HG03442 (cell line): ENCODE results near the gene CHMP2A.

Experiments
- ATAC-seq: cut with Tn5 transposase; IDR thresholded peaks from one replicate; pipeline ENCODE4 v1.9.1; 2021; ENCODE audit warnings: mild to moderate bottlenecking, moderate library complexity; ENCODE audit not compliant: unreplicated experiment

The CHMP2A gene

GRCh38 chr19:58556622-58557220, 1.8 kb upstream of the CHMP2A start:
- ATAC-seq = no peak

DNA sequence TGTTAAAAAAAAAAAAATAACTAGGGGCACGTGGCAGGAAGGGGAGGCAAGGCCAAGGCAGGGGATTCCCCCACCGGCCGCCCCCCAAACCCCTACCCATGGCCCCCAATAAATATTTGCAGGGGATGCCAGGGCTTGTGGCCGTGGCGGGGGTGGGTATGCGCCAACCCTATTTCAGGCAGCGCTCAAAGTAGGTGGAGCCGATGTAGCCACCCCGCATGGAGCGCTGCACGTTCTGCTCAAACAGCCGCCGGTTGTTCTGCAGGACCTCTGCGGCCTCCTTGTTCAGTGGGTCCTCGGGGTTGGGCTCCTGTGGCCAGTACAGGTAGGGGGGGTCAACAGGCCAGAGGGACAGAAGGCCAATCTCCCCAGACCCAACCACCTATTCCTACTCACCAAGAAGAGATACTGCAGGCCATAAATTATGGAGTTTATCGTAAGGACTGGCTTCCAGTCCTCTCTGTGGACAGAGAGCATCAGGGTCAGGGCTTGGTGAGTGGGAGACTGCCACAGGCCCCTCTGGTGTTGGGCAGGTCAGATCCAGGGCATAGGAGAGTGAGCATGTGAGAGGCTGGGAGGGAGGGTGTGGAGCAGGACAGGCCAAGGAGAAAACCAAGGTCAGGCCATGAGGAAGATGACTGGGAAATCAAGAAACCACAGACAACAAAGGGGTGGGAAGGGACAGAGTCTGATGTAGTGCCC, 1.2 kb upstream of the CHMP2A start:
- no peak for ATAC-seq

DNA sequence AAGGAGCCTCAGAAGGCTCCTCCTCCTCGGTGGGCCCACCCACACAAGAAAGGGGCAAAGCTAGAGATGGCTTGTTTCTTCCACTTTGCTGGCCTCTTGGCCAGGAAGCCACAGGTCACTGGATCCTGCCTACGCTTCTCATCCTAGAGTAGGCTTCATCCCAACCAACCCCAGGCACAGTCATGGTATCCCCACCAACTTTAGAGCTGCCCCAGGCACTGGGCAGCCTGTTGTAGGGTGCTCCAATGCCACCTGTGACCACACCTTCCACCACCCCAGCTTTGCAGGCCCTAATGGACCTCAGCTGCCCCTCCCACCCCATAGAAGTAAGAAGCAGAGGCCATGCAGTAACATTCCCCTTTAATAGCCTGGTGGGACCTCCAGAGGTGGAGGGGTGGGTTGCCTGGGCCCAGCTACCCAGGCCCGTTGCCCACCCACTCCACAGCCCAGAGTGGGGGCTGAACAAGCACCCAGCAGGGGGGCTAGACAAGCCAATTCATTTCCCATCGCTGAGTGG, 522 bp upstream of the CHMP2A start:
- ATAC-seq = no peak

DNA sequence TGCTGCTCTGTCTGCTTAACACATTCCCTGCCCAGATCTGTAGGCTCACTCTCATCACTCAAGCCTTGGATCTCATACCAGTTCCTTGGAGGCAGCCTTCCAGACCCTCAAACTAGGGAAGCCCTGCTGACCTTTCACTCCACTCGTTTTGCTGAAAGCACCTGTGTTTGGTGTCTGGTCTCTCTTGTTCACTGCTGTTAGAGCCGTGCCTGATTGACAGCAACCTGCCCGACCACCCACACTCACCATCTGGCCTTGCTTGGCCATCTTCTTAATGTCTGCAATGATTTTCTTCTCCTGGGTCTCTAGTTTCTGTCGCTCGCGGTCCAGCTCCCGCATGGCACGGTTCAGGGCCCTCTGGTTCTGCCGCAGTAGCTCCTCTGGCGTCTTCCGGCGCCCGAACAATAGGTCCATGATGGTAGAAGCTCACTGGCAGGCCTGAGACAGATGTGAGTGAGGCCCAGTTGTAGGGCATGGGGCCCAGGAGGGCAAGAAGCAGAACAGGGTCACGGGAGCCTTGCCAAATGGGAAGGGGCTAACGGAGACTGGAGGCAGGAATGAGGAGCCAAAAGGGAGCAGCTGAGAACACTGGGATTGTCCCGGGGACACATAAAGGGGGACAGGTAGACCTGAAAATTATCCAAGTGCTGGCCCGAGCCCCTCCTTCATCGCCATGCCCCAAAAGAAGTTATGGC, 959 bp downstream of the CHMP2A start:
- ATAC-seq = no peak

DNA sequence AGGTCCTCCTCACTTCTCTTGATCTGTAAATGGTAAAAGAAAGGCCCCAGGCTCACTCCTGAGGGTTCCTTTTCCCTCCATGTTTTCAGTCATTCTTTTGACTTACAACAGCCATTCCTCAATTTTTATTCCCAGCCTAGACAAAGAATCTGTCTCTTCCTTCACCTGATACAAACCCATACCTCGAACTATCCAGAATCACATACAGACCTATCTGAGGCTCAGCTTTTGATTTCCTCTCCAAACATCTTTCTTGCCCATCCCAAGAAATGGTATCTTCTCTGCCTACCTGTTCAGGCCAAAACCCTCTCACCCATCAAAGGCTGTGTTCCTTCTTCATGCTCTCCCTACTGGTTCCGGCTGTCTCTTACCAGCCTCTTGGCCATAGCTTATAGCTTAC, 2.2 kb downstream of the CHMP2A start:
- ATAC-seq = no peak

GRCh38 chr19:58551577-58552471, 3.1 kb downstream of the CHMP2A start:
- ATAC-seq = no peak

DNA sequence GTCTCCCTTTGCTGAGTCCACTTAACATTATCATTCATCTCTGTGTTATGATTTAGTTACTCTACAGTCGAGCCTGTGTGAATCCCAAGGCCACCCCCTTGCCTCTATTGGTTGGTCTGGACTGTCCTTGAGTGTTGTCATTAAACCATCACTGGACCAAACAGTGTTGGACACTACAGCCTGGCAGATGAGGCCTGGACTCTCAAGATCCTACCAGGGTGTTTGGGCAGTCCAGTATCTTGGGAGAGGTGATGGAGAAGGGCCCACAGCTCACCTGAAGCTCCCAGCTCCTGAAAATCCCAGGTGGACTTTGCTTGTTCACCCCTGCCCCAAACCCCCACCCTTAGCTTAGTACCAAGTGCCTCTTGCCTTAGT, 3.8 kb downstream of the CHMP2A start:
- no peak for ATAC-seq

DNA sequence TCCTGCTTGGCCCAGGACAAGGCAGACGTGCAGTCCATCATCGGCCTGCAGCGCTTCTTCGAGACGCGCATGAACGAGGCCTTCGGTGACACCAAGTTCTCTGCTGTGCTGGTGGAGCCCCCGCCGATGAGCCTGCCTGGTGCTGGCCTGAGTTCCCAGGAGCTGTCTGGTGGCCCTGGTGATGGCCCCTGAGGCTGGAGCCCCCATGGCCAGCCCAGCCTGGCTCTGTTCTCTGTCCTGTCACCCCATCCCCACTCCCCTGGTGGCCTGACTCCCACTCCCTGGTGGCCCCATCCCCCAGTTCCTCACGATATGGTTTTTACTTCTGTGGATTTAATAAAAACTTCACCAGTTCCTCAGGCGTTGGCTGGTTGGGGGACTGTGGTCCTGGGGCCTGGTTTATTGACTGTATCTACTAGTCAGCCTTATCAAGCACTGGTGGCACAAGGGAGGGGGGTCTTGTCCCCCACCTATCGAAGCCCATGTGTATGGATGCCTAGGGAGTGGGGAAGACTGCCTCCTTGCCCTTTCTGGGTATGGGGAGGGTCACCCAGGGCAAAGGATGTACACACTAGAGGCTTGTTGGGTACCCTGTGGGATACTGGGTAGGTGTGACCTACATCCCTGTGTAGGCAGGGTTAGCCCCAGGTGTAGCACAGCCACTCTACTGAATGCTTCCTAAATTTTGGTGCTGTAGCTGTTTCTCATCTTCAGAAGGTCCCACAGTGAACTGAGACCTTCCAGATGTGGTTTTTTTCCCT, 4.4 kb downstream of the CHMP2A start:
- no peak for ATAC-seq

GRCh38 chr19:58549664-58550361, 5.1 kb downstream of the CHMP2A start:
- no peak for ATAC-seq

DNA sequence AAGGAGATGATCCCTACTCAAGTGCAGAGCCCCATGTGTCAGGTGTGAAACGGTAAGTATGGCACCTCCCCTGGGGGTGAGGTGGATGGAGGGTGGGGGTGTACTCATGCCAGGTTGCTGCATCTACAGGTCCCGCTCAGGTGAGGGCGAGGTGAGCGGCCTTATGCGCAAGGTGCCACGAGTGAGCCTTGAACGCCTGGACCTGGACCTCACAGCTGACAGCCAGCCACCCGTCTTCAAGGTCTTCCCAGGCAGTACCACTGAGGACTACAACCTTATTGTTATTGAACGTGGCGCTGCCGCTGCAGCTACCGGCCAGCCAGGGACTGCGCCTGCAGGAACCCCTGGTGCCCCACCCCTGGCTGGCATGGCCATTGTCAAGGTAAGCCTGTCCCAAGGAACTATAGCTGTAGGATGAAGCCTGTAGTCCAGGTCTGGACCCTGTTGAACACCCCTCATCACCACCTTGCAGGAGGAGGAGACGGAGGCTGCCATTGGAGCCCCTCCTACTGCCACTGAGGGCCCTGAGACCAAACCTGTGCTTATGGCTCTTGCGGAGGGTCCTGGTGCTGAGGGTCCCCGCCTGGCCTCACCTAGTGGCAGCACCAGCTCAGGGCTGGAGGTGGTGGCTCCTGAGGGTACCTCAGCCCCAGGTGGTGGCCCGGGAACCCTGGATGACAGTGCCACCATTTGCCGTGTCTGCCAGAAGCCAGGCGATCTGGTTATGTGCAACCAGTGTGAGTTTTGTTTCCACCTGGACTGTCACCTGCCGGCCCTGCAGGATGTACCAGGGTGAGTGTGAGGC, 5.8 kb downstream of the CHMP2A start:
- no peak for ATAC-seq

DNA sequence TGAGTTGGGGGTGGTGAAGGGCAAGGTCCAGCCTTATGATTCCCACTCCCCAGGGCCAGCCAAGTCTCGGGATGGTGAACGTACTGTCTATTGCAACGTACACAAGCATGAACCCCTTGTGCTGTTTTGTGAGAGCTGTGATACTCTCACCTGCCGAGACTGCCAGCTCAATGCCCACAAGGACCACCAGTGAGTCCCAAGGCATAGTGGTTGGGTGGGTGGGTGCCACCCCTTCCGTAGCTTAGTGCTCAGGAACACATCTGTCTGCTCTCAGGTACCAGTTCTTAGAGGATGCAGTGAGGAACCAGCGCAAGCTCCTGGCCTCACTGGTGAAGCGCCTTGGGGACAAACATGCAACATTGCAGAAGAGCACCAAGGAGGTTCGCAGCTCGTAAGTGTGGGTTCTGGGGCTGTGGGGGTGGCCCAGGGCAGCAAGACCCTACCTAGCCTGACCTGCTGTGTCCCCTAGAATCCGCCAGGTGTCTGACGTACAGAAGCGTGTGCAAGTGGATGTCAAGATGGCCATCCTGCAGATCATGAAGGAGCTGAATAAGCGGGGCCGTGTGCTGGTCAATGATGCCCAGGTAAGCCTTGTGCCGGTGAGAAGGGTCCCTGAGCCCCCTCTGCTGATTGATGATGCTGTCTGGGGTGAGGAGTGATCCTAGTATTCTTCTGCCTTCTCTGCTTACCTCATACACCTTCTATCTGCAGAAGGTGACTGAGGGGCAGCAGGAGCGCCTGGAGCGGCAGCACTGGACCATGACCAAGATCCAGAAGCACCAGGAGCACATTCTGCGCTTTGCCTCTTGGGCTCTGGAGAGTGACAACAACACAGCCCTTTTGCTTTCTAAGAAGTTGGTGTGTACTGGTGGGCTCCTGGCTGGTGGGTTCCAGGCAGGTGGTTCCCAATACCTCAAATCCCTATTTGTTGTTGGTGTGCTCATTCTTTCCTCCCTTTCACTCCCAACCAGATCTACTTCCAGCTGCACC, 7.3 kb downstream of the CHMP2A start:
- no peak for ATAC-seq

GRCh38 chr19:58546019-58546530, 8.8 kb downstream of the CHMP2A start:
- ATAC-seq = no peak

DNA sequence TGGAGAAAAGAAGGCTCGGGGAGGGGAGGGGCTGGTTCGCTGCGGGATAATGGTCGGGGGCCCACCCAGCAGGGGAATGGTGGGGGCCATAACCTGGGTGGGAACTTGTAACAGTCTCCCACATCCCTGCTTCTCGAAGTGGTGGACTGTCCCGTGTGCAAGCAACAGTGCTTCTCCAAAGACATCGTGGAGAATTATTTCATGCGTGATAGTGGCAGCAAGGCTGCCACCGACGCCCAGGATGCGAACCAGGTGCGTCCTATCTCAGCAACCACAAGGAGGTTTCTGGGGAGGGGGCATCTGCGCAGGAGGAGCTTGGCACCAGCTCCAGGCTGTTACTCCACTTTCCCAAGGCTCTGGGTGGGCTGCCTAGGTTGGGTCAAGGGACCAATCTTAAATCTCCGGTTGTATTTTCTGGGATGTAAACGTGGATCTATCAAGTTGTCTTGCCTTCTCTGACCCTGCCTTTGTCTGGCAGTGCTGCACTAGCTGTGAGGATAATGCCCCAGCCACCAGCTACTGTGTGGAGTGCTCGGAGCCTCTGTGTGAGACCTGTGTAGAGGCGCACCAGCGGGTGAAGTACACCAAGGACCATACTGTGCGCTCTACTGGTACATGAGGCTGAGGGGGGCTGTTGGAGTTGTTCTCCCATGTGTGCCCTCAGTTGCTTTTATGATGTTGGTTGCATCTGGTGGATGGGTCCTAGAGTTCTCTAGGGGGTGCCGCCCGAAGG, 9.5 kb downstream of the CHMP2A start:
- no peak for ATAC-seq

GRCh38 chr19:58544591-58545285, 10.2 kb downstream of the CHMP2A start:
- peak; percentile 33 for ATAC-seq

DNA sequence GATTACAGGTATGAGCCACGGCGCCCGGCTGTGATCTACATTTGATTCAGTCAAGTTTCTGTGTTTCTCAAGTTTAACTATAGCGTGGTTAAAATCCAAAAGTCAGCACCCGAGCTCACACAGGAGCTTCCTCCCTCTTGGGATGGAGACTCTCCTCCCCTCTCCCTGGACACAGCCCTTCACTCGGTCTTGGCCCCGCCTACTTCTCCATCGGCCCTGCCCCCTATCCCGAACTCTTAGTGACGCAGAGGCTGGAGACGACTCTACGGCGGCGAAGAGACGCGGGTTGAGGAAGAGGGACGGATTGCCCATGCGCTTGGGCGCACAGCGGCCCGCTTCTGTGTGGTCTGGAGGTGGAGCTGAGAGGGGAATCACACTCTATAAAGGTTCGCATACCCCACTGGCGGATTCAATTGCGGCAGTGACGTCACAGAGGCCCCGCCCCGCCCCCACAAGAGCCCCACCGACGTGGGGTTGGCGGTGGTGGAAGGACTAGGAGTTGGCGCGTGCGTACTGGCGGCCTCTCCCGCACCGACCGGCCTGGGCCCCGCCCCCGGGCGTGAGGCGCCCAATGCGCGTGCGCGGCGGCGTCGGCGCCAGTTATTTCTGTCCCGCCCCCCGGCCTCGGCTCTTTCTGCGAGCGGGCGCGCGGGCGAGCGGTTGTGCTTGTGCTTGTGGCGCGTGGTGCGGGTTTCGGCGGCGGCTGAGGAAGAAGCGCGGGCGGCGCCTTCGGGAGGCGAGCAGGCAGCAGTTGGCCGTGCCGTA, 10.9 kb downstream of the CHMP2A start, which contains the start of gene TRIM28:
Gene TRIM28, plus strand, starts transcription at position 239 of the 765 bp plus-strand sequence. CDS start 694 bp downstream, outside the sequence.
- peak; percentile 79 for ATAC-seq
